SHP77 (cell line): Measurements from ENCODE around the gene NMNAT3.
A peak's percentile ranks its signal among the peaks of the same experiment; 100 is the strongest.

Source experiments
- DNase-seq, 2 experiments: peaks; one replicate each; lab custom pipeline; 2025; lab: John Stamatoyannopoulos, UW

NMNAT3 gene

DNA sequence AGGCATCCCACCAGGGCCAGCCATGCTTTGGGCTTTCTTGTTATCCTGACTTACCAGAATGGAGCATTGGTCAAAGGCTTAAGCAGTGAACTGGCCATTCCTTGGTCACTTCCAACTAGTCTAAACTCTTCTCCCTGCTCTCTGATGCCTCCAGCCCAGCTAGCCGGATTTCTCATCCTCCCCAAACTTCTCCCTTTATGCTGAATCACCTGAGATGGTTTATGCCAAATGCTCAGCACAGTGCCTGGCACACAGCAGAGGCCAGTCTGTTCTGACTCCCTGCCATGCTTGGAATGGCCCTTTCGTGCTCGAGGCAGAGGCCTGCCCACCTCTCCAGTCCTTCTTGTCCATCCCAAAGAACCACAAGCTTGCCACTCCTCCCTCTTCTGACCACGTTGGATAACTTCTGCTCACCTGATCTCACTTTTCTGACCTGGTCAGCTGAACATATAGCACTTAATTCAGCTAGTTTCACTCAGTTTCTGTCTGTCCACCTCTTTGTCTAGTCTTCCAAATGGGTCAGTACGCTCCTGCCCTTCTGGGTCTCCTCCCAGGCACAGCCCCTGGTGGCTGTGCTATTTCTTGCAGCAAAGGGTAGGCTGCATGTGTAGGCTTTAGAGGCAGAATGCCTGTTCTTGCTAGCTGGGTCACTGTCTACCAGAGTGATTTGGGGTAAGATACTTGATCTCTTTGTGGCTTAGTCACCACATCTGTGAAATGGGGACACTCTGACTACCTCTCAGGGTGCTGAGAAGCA, 136.1 kb downstream of the NMNAT3 start:
- DNase-seq, result no peak

DNA sequence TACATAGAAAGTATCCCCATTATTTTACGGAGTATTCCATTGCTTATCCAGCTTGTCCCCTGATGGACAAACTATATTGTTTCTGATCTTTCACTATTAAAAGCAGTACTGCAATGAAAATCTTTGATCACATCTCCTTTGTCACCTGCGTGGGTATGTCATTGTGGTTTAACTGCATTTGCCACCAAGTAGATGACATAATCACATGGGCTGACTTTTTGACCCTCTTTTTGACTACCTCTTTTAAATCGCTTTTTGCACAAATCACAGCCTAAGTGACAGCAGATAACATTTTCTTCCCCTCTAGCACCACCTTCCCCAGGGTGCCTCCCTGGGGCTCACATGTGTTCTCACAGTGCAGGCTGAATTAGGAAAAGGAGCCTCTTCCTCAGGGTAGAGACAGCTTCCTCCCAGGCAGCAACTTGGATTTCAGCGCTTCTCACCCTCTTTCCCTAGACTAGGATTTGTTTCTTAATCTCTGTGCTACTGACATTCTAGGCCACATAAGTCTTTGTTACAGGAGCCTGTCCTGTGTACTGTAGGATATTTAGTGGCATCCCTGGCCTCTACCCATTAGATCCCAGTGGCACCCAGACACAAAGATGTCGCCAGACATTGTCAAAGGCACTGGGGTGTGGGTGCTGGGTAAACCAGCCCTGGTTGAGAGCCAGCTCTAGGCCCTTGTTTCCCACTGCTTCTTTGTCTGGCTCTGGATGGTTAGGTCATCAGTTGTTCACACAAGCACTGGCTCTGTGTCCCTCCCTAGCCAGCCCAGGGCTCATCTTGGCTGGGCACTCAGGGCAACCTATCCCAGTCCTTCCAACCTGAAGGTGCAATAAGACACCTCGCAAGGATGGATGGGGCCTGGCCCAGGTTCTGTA, 136.9 kb downstream of the NMNAT3 start:
- DNase-seq, result no peak

- DNase-seq, result no peak
These were observed 139.0 kb downstream of the NMNAT3 start for GRCh38 chr3:139538733-139539132.

- DNase-seq, result no peak
These were observed 139.8 kb downstream of the NMNAT3 start for GRCh38 chr3:139537795-139538621.

GRCh38 chr3:139537361-139537760, 140.4 kb downstream of the NMNAT3 start:
- DNase-seq, result no peak

DNA sequence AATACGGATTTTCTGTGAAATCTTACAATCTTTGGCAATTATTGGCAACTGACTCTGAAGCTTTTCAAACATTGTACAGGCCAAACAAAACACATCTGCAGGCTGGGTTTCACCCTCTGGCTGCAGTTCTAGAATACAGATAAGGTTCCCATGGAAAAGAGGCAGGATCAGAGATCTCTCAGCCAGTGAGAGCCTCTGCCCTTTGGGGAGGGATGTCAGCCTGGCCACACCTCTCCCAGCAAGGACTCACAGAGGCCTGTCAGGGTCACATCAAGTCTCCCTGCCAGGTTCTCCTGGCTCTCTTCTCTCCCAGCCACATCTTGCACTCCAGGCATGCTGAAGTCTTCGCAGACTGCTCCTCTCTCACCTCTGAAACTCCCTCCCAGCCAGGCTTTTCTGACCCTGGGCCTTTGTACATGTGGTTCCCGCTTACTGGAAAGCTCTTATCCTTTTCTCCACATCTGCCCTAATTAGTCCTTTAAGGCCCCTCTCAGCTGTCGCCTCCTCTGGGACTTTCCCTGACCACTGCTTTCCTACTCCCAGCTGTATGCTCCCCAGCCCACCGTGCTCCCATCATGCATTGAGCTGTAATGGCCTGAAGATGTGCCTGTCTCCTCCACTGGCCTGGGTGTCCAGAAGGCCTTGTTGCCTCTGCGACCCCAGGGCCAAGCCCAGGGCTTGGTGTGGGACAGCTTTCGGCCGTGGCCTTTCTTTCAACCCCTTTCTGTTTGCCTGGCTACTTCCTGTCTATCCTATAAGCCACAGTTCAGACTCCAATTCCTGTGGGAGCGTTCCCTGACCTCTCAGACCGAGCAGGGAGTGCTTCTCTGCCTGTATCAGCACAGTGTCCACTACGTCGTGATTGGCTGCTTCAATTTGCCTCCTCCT, 142.5 kb downstream of the NMNAT3 start:
- DNase-seq, result no peak

DNA sequence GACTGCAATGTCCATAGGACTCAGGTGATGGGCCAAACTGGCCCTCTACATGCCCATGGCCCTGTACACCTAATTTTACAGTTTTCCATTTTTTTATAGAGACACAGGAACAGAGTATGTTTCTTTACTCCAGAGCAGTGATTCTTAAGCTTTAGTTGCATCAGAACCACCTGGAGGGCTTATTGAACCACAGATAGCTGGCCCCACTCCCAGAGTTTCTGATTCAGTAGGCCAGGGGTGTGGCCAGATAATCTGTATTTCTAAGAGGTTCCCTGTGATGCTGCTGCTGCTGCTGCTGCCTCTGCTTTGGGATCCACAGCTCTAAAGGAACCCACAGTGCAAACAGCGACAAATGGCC, 143.3 kb downstream of the NMNAT3 start:
- peak in 1 of 2 experiments; percentile 26 for DNase-seq

GRCh38 chr3:139533781-139534454, 143.9 kb downstream of the NMNAT3 start:
- peak; percentile 20 to 41 for DNase-seq

DNA sequence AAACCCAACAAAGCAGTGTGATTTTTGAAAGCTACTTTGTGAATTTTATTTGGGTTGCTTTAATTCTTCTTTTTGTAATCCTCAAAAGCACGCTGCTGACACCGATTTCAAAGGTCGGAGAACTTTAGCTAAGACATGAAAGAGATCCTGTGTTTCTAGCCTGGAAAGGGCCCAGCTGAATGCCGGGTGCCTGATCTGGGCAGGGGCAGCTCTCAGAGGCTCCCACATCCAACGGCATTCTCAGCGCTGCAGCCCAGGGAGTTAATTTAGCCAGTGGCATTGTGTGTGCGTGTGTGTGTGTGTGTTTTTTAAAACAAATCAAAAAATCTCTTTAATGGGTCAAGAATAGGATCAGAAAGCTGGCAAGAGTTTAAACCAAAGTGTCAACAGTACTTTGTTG, 144.8 kb downstream of the NMNAT3 start:
- DNase-seq, result no peak

- no peak for DNase-seq
These were observed 147.1 kb downstream of the NMNAT3 start for GRCh38 chr3:139530717-139531116.

DNA sequence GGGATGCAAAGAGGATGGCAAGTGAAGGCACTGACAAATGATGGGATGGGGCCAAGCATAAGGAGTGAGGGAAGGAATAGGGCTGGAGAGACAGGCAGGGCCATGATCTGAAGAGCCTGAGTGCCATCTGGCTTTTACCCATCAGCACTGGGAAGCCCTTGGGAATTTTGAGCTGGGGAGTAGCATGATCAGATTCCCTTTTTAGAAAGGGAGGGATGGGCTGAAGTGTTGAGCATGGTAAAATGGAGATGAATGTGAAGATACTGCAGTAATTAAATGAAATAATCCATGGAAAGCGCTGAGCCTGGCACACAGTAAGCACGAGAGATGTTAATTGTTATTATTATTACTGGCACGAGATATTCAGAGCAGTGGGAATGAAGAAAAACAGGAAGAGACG, 148.1 kb downstream of the NMNAT3 start:
- DNase-seq, result no peak

DNA sequence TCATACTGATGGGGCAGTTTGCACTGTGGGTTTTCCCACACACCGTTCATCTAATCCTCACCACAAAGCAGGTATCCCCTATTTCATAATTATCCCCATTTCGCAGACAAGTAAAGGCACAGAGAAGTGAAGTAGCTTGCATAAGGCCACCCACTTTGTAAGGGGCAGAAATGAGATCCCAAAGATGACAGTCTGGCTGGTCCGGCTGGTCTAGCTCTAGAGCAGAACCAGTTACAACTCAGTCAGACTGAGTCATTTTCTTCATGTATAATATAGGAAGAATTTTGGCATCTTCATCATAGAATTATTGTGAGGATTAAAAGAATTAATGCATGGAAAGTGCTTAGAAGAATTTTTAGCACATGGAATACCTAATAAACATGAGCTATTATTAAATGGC, 148.8 kb downstream of the NMNAT3 start:
- no peak for DNase-seq

DNA sequence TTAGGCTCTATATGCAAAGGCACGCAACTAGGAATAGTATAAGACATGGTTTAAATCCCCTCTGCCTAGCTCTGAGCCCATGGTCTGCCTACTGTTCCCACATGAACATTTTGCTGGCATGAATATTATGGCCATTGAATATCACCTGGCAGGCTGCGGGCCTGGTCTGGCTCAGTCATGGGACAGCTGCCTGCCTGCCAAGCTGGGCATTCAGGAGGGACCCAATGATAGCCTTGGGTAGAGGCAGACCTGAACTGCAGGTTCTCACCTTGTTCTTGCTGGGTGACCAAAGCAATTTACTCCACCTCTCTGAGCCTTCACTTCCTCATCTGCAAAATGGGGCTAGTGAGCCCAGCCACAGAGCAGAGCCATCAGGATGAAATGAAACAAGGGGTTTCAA, 149.5 kb downstream of the NMNAT3 start:
- no peak for DNase-seq

GRCh38 chr3:139527265-139527664, 150.5 kb downstream of the NMNAT3 start:
- no peak for DNase-seq

DNA sequence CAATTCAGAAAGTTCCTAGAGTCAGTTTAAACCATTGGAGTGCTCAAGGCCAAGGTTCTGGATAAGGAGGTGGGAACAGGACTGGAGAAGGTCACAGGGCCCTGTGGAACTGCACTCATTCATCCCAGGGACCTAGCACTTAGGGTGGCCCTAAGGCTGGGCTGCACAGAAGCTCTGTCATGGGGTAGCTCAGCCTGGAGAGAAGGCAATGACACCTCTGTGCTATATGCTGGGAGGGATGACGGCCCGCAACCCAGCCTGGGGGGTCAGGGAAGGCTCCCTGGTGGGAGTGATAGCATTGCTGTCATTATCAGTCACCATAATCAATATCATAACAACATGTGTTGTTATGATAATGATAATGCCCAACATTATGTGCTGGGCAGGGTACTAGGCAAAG, 151.6 kb downstream of the NMNAT3 start:
- DNase-seq, result no peak

DNA sequence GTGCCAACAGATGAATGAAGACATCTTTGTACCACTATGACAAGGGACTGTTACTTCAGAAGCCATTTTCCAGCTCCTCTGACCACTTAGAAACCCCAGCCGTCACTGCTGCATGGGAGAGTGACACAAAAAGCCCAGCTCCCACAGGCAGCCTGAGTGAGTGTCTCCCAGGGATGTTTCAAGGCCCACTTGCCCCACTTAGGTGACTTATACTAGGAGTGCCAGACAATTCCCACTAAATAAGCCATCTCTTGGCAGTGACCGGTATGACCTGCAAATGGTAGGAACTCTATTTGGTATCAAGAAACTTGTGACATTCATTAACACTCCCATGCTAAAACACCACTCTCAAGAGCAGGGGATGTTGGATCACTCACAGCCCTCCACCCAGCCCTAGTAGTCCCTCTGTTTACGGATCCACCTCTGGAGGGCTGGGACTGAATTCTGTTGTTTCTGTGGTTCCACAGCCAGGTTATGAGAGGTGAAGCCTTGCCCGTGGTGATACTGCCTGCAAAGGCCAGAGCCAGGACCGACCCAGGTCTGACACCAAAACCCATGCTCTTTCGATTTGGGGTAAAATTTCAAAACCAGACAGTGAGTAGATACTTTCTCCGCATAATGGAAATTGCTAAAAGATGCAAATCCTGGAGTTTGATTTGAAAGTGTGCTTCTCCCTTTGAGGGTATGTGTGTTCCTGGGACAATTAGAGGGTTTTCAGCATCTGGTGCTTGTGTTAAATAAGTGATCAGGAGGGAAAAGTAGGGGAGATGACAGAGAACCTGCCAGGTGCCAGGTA, 152.7 kb downstream of the NMNAT3 start:
- DNase-seq, result no peak

DNA sequence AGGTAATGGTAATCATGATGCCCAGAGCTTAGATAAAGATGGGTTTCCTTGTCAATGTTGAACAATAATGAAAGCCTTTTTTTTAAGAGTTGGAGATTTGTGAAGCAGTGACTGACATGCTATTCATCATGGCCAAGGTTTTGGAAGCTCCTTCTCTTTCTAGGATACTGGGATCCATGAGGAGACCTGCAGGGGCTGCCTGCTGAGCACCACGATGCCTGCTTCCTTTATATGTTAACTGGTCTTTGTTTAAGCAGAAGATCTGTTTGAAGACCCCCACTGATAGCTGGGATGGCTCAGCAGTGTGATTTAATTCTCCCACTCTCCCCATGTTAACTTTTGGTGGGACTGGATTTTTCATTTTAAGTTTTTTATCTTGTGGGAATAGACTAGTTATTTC, 154.1 kb downstream of the NMNAT3 start:
- no peak for DNase-seq

GRCh38 chr3:139523166-139523565, 154.6 kb downstream of the NMNAT3 start:
- no peak for DNase-seq

GRCh38 chr3:139522421-139522820, 155.4 kb downstream of the NMNAT3 start:
- no peak for DNase-seq

- no peak for DNase-seq
These were observed 156.0 kb downstream of the NMNAT3 start for GRCh38 chr3:139521816-139522215.
